Measurements from ENCODE around the gene ZDHHC24.

Gene ZDHHC24

GRCh38 chr11:66566221-66566620 is 20.4 kb upstream of the ZDHHC24 start:
- no peak for DNase-seq

- no peak for DNase-seq
Observed at GRCh38 chr11:66564984-66565383, 19.1 kb upstream of the ZDHHC24 start.

GRCh38 chr11:66564538-66564937 is 18.7 kb upstream of the ZDHHC24 start:
- DNase-seq = no peak

- no peak for DNase-seq
Observed at GRCh38 chr11:66563832-66564231, 18.0 kb upstream of the ZDHHC24 start.

- DNase-seq = no peak
Observed at GRCh38 chr11:66562907-66563583, 17.2 kb upstream of the ZDHHC24 start.

GRCh38 chr11:66562275-66562674 is 16.4 kb upstream of the ZDHHC24 start:
- DNase-seq = no peak

GRCh38 chr11:66561975-66562248 is 16.1 kb upstream of the ZDHHC24 start:
- no peak for DNase-seq

- DNase-seq = no peak
Observed at GRCh38 chr11:66561178-66561974, 15.5 kb upstream of the ZDHHC24 start.

- DNase-seq = no peak
Observed at GRCh38 chr11:66559866-66560676, 14.2 kb upstream of the ZDHHC24 start.

- DNase-seq = peak in 3 of 51 donors; percentile 4 to 19 (median 11)
Observed at GRCh38 chr11:66559142-66559865, 13.5 kb upstream of the ZDHHC24 start.

- no peak for DNase-seq
Observed at GRCh38 chr11:66557733-66558326, 12.0 kb upstream of the ZDHHC24 start.

GRCh38 chr11:66556086-66556485 is 10.2 kb upstream of the ZDHHC24 start:
- no peak for DNase-seq

- no peak for DNase-seq
Observed at GRCh38 chr11:66555416-66555815, 9.6 kb upstream of the ZDHHC24 start.

- DNase-seq = no peak
Observed at GRCh38 chr11:66554602-66555001, 8.8 kb upstream of the ZDHHC24 start.

GRCh38 chr11:66550887-66551286 is 5.0 kb upstream of the ZDHHC24 start:
- no peak for DNase-seq

- no peak for DNase-seq
Observed at GRCh38 chr11:66549696-66550095, 3.8 kb upstream of the ZDHHC24 start.

GRCh38 chr11:66548774-66549630 is 3.2 kb upstream of the ZDHHC24 start:
- no peak for DNase-seq

- no peak for DNase-seq
Observed at GRCh38 chr11:66548041-66548440, 2.2 kb upstream of the ZDHHC24 start.

GRCh38 chr11:66547662-66548009 is 1.8 kb upstream of the ZDHHC24 start:
- DNase-seq = no peak

- DNase-seq = no peak
Observed at GRCh38 chr11:66546966-66547661, 1.3 kb upstream of the ZDHHC24 start.

Data from hypothalamus (tissue), 51 donors.